ENCODE measurements around the gene NDUFA12.
"Not testable (repeated sequence)": the region's sequence is repeated elsewhere in the genome, so short reads cannot be mapped to it uniquely, and the experiment has no call there.

NDUFA12 gene

DNA sequence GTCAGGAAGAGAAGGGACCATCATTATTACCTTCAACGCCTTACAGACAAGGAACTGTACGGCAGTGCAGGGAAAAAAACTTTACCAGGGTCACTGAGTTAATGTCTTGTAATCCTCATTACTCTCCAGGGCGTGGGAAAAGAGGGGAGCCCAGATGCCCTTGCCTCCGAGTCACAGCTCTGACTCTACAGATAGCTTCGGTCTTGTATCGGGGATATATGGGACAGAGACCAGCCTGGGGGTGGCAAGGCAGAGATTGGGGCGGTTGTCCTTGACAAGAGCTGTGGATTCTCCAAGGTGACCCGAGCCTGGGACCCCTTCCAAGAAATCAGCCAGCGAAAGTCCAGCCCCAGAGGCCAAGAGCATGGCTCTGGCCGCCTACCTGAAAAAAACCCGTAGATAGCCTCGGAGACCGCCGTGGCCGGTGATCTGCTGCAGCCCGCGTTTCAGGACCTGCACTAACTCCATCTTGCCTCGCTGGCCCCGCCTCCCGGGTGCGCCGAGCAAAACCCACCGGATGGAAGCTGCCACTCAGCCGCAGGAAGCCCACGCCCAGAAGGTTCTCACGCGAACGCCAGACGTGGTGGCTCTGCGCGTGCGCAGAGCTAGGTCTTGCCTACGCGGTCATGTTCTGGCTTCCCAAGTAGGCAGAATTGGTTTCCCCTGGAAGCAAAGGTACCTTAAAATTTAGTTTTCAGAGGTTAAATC lies at the start of gene NDUFA12:
TSS of gene NDUFA12 (minus strand) at position 485 of the 708 bp plus-strand sequence. CDS start at position 468, 17 bp downstream.
- peak; percentile 96 for DNase-seq

DNA sequence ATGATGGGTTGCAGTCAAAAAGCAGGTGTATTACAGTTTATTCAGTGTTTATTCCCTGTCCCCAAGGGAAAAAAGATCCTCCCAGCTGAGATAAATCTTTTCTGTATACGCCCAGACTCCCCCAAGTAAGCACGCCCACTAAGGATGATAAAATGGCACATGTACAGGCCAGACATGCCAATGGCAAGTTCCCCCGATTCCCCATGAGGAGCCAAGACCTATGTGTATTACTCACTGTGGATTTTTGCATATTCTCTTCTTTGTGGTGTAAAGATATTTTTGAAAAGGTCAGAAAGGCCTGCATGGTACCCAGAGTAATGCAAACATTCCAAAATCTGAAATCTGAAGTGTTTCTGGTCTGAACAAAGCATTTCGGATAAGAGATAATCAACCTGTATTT lies 47.7 kb upstream of the NDUFA12 start:
- DNase-seq = no peak

- no peak for DNase-seq
These were observed 34.4 kb upstream of the NDUFA12 start for GRCh38 chr12:95037906-95038305.

GRCh38 chr12:95034750-95035149 lies 31.3 kb upstream of the NDUFA12 start:
- no peak for DNase-seq

DNA sequence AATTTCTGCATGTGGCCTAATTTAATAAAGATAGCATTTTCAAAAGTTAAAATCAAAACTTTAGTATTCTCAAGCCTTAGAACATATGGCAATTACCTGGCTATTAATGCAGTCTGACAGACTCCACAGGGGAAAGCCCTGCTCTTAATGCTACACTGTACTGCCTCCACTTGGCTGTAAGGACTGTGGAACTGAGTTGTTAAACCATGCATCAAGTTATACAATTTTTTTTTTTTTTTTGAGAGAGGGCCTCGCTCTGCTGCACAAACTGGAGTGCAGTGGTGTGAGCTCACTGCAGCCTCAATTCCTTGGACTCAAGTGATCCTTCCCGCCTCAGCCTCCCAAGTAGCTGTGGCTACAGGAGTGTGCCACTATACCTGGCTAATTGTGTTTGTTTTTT lies 19.0 kb upstream of the NDUFA12 start:
- DNase-seq = no peak

DNA sequence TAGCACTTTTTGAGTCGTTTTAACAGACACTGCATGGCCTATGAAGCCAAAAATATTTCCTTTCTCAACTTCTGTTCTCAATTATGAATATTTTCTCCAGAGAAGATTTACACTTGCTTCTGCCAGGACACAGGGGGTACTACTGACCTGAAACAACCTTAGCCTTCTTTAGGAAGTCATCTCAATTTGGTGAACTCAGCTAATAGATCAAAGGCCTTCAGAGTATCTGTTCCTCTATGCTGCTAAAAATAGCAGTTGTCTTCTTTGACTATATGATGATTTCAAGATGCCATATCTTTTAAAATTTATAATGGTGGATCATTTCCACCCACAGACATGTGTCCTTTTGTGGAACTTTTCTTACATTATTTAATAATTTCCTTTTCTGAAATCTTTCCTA lies 14.0 kb upstream of the NDUFA12 start:
- DNase-seq = no peak

DNA sequence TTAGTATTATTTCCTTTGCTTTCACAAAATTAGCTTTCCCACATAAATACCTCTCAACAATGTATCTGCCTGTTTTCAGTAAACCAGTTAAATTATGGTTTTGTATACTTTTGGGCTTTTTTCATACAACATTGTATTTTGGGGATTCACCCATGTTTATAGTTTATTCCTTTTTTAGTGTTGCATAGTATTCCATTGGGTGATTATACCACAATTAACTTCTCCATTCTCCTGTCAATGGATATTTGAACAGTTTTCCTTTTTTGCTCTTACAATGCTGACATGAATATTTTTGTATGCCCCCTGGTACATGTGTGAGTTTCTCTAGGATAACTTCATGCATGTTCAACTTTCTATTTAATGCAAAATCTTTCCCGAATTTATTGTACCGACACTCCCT lies 12.6 kb upstream of the NDUFA12 start:
- no peak for DNase-seq

DNA sequence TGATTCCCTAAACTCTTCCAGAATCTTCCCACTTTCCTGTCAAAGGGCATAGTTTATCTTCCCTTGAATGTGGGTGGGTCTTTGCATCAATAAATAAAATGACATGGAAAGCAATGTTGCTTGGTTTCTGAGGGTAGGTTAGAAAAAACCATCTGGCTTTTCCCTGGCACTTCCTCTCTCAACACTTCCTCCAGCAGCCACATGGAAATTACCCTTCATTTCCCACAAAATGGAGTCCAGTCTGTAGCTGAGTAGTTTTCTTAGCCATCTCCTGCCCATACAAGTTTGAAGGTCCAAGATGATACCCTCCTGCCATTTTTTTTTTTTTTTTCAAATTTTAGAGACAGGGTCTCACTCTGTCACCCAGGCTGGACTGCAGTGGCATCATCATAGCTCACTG lies 11.1 kb upstream of the NDUFA12 start:
- DNase-seq = no peak

DNA sequence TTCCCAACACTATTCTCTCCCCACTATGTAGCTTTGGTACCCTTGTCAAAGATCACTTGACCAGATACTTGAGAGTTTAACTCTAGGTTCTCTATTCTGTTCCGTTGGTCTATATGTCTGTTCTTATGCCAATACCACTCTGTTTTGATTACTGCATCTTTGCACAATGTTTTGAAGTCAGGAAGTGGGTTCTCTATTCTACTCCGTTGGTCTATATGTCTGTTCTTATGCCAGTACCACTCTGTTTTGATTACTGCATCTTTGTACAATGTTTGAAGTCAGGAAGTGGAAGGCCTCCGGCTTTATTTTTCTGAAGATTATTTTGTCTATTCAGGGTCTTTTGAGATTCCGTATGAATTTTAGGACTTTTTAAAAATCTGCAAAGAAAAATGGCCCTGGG lies 2.7 kb upstream of the NDUFA12 start:
- no peak for DNase-seq

DNA sequence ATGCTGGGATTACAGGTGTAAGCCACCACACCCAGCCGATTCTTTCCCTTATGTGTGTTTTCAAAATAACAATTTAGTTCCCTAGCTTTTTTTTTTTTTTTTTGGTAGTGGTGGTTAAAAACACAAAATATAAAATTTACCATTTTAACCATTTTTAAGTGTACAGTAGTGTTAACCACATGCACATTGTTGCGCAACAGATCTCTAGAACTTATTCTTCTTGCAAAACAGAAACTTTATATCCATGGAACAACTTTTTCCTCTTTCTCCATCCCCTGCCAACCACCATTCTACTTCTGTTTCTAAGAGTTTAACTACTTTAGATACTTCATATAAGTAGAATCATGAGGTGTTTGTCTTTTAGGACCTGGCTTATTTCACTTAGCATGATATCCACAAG lies 1.1 kb upstream of the NDUFA12 start:
- no peak for DNase-seq

DNA sequence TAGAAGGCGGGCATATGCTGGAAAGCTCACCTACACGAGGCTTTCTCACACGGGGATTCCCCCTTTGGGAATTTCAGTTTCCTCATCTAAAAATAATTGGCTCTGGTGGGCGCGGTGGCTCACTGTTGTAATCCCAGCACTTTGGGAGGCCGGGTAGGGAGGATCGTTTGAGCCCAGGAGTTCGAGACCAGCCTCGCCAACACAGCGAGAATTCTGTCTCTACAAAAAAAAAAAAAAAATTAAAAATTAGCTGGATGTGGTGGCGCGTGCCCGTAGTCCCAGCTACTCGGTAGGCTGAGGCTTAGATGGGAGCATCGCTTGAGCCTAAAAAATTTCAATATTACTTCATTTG lies 400 bp upstream of the NDUFA12 start:
- no peak for DNase-seq

GRCh38 chr12:95002754-95003153 lies 743 bp downstream of the NDUFA12 start:
- DNase-seq = no peak

- no peak for DNase-seq
These were observed 5.2 kb downstream of the NDUFA12 start for GRCh38 chr12:94998326-94998725.

- no peak for DNase-seq
These were observed 5.8 kb downstream of the NDUFA12 start for GRCh38 chr12:94997726-94998125.

DNA sequence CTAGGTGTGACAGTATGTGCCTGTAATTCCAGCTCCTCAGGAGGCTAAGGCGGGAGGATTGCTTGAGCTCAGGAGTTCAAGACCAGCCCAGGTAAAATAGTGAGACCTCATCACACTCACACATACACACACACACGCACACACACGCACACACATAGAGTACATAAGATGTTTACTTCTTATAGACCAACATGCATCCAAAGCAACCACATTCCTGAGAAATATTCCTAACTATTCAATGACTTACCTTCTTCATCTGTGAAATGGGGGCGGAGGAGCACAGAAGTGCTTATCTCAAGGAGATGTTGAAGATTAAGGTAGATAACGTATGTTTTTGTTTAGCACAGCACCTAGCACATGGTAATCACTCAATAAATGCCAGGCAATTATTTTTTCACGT lies 6.4 kb downstream of the NDUFA12 start:
- DNase-seq = no peak

DNA sequence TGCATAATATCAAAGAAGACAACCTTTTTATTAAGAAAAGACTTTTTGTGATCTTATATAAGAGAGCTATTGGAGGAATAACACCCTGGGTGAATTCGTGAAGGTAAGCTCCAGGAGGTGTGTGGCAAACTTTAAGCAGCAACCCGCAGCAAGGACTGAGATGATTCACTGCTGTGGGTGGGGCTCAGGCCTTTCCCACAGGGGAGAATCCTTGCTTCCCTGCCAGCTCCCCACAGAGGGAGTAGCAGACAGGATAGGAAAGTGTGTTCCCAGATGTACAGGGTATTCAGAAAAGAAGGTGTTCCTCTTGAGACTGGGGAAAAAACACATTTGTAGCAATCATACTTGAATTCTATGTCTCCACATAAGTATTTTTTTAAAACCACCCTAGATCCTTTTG lies 9.2 kb downstream of the NDUFA12 start:
- no peak for DNase-seq

GRCh38 chr12:94993855-94994254 lies 9.6 kb downstream of the NDUFA12 start:
- not testable (repeated sequence) for DNase-seq

GRCh38 chr12:94990222-94990621 lies 13.3 kb downstream of the NDUFA12 start:
- no peak for DNase-seq

- no peak for DNase-seq
These were observed 15.0 kb downstream of the NDUFA12 start for GRCh38 chr12:94988471-94988870.

GRCh38 chr12:94987801-94988200 lies 15.7 kb downstream of the NDUFA12 start:
- DNase-seq = no peak

DNA sequence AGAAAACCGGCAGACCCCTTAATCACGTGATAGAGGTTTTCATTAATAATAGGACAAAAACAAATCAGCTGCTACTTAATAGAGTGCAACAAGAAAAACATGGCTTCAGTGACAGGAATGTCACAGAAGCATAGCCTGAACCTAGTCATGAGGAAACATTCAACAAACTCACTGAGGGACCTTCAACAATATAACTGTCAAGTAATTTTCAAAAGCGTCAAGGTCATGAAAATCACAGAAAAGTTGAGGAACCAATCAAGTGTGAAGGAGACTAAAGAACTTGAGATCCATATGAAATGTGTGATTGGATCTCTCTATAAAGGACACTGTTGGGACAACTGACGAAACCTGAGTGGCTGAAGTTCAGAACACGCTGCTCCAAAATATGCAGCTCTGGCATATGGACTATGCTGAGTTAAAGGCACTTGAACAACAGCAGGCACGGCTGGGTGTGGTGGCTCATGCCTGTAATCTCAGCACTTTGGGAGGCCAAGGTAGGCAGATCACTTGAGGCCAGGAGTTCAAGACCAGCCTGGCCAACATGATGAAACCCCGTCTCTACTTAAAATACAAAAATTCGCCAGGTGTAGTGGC lies 16.3 kb downstream of the NDUFA12 start:
- DNase-seq = no peak

DNA sequence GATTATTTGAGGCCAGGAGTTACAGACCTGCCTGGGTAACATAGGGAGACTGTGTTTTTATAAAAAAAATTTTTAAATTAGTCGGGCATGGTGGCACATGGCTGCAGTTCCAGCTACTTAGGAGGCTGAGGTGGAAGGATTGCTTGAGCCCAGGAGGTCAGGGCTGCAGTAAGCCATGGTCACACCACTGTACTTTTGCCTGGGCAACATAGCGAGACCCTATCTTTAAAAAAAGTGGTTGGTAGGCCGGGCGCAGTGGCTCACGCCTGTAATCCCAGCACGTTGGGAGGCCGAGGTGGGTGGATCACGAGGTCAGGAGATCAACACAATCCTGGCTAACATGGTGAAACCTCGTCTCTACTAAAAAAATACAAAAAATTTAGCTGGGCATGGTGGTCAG lies 18.4 kb downstream of the NDUFA12 start:
- not testable (repeated sequence) for DNase-seq

GRCh38 chr12:94983321-94983720 lies 20.2 kb downstream of the NDUFA12 start:
- DNase-seq = no peak

GRCh38 chr12:94982456-94982855 lies 21.0 kb downstream of the NDUFA12 start:
- no peak for DNase-seq

GRCh38 chr12:94980577-94980976 lies 22.9 kb downstream of the NDUFA12 start:
- DNase-seq = no peak

Measured in stimulated activated CD4-positive, alpha-beta T cell treated with anti-CD3 and anti-CD28 coated beads, Interleukin-4, amount 100 ng/mL, for 1 hour (primary cell).